K562 (cell line): ENCODE data around the gene TBRG1. TPM values are rescaled to one million over a fixed set of nuclear protein-coding genes. Genes with fewer than 3 reads are reported as not detected.
A peak's percentile ranks its signal among the peaks of the same experiment; 100 is the strongest.

Experiments
- ATF7 ChIP-seq: fragments of 450-650 bp; IDR thresholded peaks from 2 replicates; pipeline ENCODE4 v1.7.1; 2014; ENCODE audit warnings: mild to moderate bottlenecking, moderate library complexity
- BDP1 ChIP-seq: IDR thresholded peaks from 3 replicates; pipeline ENCODE4 v1.6.1; 2011; ENCODE audit not compliant: insufficient read length, insufficient read depth
- DMBX1 ChIP-seq: fragments of 250-450 bp; sonication (Bioruptor Pico); IDR thresholded peaks from 2 replicates; pipeline ENCODE4 v1.8.0; 2022; ENCODE audit warnings: inconsistent platforms, mild to moderate bottlenecking, moderate library complexity, borderline replicate concordance
- GATA2 ChIP-seq: sonication (generic); formaldehyde crosslinking; IDR thresholded peaks from 2 replicates; pipeline ENCODE4 v1.4.0; 2020; ENCODE audit warnings: mild to moderate bottlenecking, missing genetic modification reagents
- KDM2B ChIP-seq: fragments of 250-450 bp; sonication (Bioruptor Pico); IDR thresholded peaks from 2 replicates; pipeline ENCODE4 v1.8.0; 2021; ENCODE audit warnings: mild to moderate bottlenecking, moderate library complexity
- MYBL2 ChIP-seq, 2 experiments: fragments of 450-650 bp in 1 of 2; sonication (generic) in 1 of 2; formaldehyde crosslinking in 1 of 2; IDR thresholded peaks; 2 replicates each; pipeline versions ENCODE4 v1.6.1 to v1.8.1; 2017 to 2022; ENCODE audit warnings: borderline replicate concordance in 1 of 2, inconsistent platforms in 1 of 2, low read depth in 1 of 2, mild to moderate bottlenecking in 1 of 2, missing genetic modification reagents in 1 of 2, moderate library complexity in 1 of 2
- PCBP1 ChIP-seq: fragments of 200-400 bp; formaldehyde crosslinking; IDR thresholded peaks from 2 replicates; pipeline ENCODE4 v1.6.1; 2018; ENCODE audit warnings: mild to moderate bottlenecking, low read depth, low read length; ENCODE audit not compliant: poor library complexity, severe bottlenecking
- POLR2AphosphoS2 ChIP-seq: IDR thresholded peaks from 2 replicates; pipeline ENCODE4 v1.6.1; 2012; ENCODE audit warnings: low read length, improper control_type of control experiment
- PRPF4 ChIP-seq: fragments of 200-400 bp; formaldehyde crosslinking; IDR thresholded peaks from one replicate; pipeline ENCODE4 v1.6.1; 2017; ENCODE audit warnings: low read length, low read depth, mild to moderate bottlenecking; ENCODE audit not compliant: insufficient read depth, poor library complexity, severe bottlenecking
- RCOR1 ChIP-seq, 2 experiments: IDR thresholded peaks; 2 replicates each; pipeline ENCODE4 v1.6.1; 2012; ENCODE audit warnings: low read depth in 2 of 2, low read length in 2 of 2, borderline replicate concordance in 1 of 2, improper control_type of control experiment in 1 of 2
- SMAD3 ChIP-seq: fragments of 450-650 bp; formaldehyde crosslinking; conservative IDR thresholded peaks from 2 replicates; pipeline ENCODE4 v1.4.0; 2020; ENCODE audit warnings: mild to moderate bottlenecking
- TFE3 ChIP-seq: fragments of 450-650 bp; formaldehyde crosslinking; IDR thresholded peaks from 2 replicates; pipeline ENCODE4 v1.4.0; 2020; ENCODE audit warnings: mild to moderate bottlenecking, mixed read lengths
- ZBTB40 ChIP-seq, 2 experiments: fragments of 450-650 bp in 1 of 2; sonication (generic) in 1 of 2; formaldehyde crosslinking in 1 of 2; IDR thresholded peaks; 2 replicates each; pipeline versions ENCODE4 v1.7.1 to v1.9.0; 2016 to 2022; ENCODE audit warnings: inconsistent platforms in 1 of 2, mild to moderate bottlenecking in 1 of 2, missing genetic modification reagents in 1 of 2
- ZNF124 ChIP-seq: sonication (generic); formaldehyde crosslinking; IDR thresholded peaks from 2 replicates; pipeline ENCODE4 v1.8.1; 2022; ENCODE audit warnings: missing genetic modification reagents
- ZNF232 ChIP-seq: sonication (generic); formaldehyde crosslinking; IDR thresholded peaks from 2 replicates; pipeline ENCODE4 v1.8.0; 2022; ENCODE audit warnings: mild to moderate bottlenecking, missing genetic modification reagents
- polyA plus RNA-seq, 8 experiments: library from polyadenylated mRNA; depleted of rRNA in 4 of 8; stranded (reverse) in 5 of 8; unstranded in 3 of 8; fragments of >200 nt; fragmentation: Nextera tagmentation in 2 of 8; fragmentation: Illumina TruSeq in 1 of 8; extraction: Ambion mirVana in 2 of 8; extraction: Trizol in 1 of 8; gene quantifications; 2 replicates each; pipeline versions ENCODE4 v1.2.1 to v1.2.3, GENCODE V29; 2011 to 2014; ENCODE audit warnings: inconsistent platforms in 1 of 8, missing spikeins in 1 of 8
- total RNA-seq, 7 experiments: library from RNA; depleted of rRNA in 6 of 7; stranded (reverse); fragments of >200 nt in 6 of 7; fragmentation: Illumina TruSeq in 2 of 7; extraction: Trizol in 2 of 7; gene quantifications; 2 replicates each; pipeline versions ENCODE4 v1.2.1 to v1.2.3, GENCODE V29; 2011 to 2021; ENCODE audit warnings: low replicate concordance in 1 of 7

TBRG1 gene
- total and polyA plus RNA-seq, 9 of the 15 experiments (the other 6 are each of a cell fraction or from before 2014, with no cell fraction given), result 8.7 to 30.0 (median 20.2) TPM

GRCh38 chr11:124643605-124644425, 21.2 kb downstream of the TBRG1 start (continued):
- TF ChIP-seq MYBL2 (IDR thresholded peaks at IDR 0.05; ENCODE audit: low read depth) (peak; percentile 38; the same call in 1 of the 2 replicates), MYBL2 (CRISPR knock-in tag; IDR thresholded peaks at IDR 0.05; ENCODE audit: borderline replicate concordance) (no peak), SMAD3 (0 out of 2 replicates have a peak, but pooled peaks have one; percentile 40), TFE3 (CRISPR knock-in tag) (no peak), PRPF4 (no peak), BDP1 (no peak), ZNF232 (CRISPR knock-in tag) (no peak), ZNF124 (CRISPR knock-in tag) (no peak), POLR2AphosphoS2 (no peak), PCBP1 (no peak), RCOR1 (IDR thresholded peaks at IDR 0.05; ENCODE audit: borderline replicate concordance in 1 of 2, low read depth in 2 of 2, low read length in 2 of 2) (peak in 1 of 2 experiments; percentile 76; a peak in 1 of 4 replicates), KDM2B (CRISPR knock-in tag) (no peak), DMBX1 (CRISPR knock-in tag) (no peak), ATF7 (peak; percentile 86), GATA2 (CRISPR knock-in tag) (peak; percentile 60), ZBTB40 (IDR thresholded peaks at IDR 0.05) (peak; percentile 52; the same call in 1 of the 2 replicates), ZBTB40 (CRISPR knock-in tag; IDR thresholded peaks at IDR 0.05) (no peak)
